GM12801 (cell line): Measurements from ENCODE around the gene IGFN1.

Experiments used
- CTCF ChIP-seq: IDR thresholded peaks from one replicate; pipeline ENCODE4 v1.5.1; 2011; ENCODE audit warnings: control low read depth; ENCODE audit not compliant: insufficient read length; ENCODE audit errors: extremely low read depth

Gene IGFN1

GRCh38 chr1:201186192-201186591, 4.4 kb upstream of the IGFN1 start:
- TF ChIP-seq CTCF: no peak

DNA sequence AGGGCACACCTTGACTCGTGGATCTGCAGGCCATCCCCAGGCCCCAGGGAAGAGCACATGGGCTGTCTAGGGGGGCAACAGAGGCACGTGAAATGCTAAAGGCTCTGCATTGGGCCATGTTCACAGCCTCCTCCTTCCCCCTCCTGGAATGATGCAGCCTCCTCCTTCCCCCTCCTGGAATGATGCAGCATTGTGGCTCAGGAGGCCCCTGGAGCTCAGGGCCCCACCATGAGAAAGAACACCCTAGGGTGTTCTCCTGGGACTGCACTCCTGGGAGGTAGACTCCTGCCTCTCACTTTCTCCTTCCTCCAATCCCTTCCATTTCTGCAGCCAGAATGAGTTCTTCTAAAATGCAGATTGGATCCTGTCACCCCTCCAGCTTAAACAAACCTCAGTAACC, 1.5 kb upstream of the IGFN1 start:
- TF ChIP-seq CTCF: no peak

DNA sequence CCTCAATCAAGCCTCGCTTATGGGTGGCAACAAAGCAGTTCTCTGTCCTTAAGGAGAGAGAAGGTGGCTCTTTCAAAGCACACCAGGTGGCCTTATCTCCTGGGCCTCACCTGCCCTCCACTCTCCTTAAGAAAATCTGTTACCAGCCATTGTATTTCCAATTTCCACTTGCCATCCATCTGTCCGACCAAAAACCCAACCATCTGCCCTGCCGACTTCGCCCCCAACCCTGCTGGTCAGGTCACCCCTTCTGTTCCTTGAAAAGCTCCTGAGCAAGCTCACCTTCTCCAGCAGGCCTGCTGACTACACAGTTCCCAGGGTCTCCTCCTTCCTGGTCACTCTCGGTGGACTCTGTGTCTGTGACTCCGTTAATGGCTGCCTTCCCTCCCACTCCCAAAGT, 619 bp upstream of the IGFN1 start:
- TF ChIP-seq CTCF: no peak

DNA sequence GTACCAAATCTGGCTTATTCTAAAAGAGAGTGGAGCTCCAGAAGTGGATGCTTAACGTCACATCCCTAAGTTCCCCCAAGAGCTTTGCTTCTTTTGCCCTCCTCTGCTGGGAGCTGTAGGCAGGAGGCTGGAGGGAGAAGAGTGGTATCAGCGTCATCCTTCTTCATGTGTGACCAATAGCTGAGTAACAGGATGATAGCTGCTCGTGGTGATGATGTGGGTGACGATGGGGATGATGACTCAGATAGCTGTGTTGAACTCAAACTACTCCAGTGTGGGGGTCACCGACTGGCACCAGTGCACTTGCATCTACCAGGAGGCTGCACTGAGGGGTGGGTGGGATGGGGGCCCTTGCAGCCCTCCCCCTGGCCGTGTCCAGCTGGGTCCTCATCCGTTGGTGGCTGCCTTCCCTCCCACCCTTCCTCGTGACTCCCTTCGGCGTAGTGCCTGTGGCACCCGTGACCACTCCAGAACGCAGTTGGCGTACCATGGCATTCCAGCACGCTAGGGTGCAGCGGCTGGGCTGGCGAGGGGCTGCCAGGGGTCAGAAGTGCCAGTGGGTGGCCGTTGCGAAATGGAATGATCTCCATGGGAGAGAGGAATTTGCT, 1.1 kb downstream of the IGFN1 start:
- no peak for TF ChIP-seq CTCF

DNA sequence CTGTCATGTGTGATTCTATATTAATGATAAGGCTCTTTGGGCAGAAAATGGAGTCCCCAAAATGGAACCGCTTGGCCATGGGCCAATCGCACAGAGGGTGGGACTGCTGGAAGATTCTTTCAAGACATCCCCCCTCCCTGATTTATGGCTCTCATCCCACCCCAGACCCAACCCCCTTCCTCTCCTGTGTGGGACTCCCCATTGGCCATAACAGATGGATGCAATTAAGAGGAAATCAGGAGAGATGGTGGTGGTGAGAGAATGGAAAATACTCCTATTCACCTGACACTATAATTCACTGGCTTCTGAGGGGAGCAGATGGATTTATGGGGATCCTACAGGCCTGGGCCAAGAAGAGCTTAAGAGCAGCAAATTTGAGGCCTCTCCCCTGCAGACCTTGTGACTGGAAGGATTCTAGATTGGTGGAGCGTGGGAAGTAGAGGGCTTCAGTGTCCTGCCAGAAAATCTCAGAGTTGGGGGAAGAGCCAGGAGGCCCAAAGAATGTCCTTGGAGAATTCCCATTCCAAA, 1.7 kb downstream of the IGFN1 start:
- no peak for TF ChIP-seq CTCF

GRCh38 chr1:201194046-201194445, 3.4 kb downstream of the IGFN1 start:
- TF ChIP-seq CTCF: no peak

DNA sequence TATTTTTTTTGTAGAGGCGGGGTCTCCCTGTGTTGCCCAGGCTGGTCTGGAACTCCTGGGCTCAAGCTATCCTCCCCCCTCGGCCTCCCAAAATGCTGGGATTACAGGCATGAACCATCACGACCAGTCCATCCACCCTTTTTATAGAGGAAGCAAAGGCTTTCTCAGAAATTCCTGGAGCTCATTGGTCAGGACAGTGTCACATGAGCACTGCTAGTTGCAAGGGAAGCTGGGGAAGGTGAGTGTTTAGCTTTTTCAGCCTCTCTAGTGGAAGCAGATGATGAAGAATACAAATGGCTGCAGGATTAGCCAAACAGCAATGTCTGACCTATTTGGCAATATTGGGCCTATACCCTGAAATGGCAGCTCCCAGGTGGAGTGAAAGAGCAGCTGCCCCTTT, 8.0 kb downstream of the IGFN1 start:
- TF ChIP-seq CTCF: no peak
